ENCODE results near the gene TBC1D10B.
"Not testable (repeated sequence)": the region's sequence is repeated elsewhere in the genome, so short reads cannot be mapped to it uniquely, and the experiment has no call there.

TBC1D10B gene

DNA sequence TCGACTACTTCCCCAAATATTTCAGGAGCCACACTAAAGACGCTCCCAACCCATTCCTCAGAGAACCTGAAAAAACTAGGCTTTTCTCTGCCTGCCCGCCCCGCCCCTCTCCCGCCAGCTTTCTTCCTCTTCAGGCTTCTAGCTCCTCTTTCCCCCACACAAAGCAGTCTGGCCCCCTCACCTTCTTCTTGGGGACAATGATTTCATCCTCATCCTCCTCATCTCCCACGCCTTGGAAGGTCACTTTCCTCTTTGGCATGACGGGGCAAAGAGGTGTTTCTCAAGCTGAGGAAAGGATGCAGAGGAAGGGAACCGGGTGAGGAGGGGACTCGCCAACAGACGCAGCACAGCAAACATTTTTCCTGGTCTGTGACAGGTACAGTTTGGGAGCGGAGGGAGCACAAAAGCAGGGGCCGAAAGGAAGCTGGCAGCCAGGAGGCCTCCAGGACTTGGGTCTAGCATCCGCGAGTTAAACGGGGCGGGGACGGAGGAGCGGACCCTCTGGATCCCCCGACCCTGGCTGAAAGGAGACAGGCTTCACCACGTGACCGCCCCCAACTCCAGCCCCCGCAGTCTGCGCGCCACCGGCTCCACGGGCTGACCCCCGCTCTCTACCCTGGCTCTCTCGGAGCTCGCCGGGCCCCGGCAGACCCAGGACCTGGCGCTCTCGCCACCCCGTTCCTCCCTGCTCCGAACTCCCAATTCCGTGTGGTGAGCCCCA is 15.7 kb downstream of the TBC1D10B start:
- DNase-seq = peak; percentile 72

DNA sequence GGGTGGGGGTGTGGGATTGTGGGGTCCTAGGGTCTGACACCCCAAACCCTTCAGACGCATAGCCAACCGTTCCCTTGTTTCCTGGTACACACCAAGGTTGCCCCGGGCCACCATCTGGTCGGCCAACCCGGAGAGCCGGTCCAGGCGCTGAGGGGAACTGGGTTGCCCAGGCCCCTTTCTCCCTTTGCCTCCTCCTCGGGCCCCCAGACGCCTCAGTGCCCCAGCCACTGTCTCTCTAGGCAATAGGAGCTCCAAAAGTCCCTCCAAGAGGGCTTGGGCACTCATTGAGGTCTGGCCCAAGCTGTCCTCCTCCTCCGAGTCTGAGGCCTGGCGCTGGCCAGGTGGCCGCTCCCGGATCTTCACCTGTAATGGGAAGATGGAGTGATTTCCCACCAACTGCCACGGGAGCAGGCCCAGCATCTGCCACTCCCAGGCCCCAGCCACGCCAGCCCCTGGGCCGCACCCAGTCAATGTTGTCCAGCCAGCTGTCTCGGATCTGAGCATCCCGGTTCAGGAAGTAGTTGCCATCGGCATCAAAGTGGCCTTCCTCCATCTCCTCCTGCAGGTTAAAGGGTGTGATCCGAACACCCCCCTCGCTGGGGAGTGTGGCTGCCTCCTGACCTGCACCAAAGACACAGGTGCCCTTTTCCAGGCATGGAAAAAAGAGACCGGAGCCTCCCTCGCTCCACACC is 16.7 kb downstream of the TBC1D10B start:
- no peak for DNase-seq

DNA sequence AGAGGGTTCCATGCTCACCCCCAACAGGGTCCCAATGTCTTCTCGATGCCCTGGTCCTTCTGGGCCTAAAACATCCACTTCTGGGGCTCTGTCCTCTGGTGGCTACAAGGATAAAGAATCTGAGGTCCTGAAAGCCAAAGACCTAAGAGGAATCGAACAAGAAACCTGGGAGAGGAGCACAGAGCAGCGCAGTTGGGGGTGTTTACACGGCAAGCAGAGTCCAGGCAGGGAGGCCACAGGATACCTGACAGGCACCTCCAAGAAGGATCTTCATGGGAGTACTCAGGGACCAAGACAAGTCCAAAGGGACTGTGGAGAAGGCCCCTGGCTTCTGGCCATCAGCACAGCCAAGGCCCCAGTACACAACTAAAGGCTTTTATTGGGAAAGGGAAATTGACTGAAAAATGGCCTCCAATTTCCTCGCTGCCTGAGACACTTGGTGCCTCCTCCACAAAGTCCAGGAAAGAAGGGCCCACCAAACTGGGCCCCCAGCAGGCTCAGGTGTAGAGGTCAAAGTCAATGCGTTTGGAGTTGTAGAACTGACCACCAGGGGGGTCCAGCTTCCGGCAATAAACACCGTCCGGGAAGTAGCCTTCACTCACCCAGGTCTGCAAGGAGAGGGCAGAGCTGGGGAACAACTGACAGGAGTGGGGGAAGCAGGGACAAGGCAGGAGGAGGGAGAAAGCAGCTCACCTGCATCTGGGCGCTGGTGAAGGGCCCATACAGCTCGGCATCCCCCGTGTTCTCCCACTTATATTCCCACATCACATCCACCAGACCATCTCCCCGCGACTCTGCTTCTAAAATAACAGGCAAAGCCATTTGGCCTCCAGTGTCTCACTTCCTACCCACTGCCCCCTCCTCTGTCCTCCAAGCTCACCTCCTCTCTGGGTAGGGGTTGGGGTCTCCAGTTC is 17.5 kb downstream of the TBC1D10B start:
- DNase-seq = no peak

DNA sequence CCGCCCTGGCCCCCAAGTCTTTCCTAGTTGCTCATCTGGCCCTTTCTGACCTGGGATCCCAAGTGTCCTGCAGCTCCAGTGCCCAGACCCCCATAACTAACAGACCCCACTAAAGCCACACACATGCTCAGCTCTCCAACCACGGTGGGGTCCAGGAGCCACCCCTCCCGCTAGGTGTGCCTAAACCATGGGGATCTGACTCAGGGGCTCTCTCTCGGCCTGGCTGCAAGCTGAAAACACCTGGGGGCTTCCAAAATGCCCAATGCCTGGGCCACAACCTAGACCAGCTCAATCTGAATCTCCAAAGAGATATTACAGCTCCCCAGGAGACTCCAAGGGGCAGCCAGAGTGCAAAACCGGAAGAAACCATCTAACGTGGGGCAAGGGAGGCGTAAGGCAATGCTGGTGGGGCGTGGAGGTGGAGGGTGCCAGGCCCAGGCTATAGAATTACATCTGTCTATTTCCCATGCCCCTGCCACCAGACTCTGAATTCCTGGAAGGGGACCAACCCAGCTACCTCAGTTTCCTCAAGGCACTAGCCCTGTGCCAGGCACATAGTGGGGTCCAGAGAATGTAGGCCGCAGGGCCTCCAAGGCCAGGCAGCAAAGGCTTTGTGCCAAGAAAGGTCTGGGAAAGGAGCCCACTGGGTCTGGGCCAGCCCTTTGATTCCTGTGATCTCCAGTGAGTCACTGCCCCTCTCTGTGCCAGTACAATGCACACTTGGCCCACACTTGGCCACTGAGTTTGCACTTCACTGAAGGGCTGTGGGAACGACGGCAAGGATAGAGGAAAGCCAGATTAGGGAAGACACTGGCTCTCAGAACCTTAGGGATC is 18.5 kb downstream of the TBC1D10B start:
- no peak for DNase-seq

DNA sequence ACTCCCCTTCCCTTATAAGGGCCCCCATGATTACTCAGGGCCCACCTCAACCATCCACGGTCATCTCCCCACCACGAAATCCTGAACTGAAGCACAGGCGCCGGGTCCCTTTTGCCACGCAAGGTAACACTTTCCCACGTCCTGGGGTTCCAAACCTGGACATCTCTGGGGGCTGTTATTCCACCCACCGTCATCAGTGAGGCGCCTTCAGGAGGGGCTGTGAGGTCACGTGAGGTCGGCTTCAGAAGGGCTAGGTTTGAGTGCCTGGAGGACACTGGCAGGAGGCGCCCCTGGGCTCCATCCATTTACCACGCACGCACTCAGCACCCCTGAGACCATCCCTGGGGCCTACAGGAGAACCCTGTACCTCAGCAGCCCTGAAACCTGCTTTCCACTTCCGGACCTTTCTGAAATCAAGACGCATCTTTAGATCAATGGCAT is 19.3 kb downstream of the TBC1D10B start:
- DNase-seq = no peak

DNA sequence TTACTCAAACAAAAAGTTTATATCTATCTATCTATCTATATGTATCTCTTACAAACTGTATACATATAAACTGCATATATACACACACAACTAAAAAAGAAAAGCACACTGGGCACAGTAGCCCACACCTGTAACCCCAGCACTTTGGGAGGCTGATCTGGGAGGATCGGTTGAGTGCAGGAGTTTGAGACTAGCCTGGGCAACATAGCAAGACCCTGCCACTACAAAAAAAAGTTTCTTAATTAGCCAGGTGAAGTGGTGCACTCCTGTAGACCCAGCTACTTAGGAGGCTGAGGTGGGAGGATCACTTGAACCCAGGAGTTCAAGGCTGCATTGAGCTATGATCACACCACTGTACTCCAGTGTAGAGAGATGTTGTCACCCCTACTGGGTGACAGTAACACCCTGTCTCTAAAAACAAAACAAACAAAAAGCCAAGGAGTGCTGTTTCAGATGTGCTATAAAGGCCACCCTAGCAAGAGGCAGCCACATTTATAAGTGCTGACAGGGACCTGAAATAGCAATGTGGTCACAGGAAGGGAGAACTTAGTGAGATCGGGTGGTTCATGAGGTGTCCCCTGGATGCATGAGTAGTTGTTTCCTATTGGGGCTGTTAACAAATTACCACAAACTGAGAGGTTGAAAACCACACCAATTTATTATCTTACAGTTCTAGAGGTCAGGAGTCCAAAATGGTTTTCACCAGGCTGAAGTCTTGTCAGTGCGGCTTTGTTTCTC is 20.0 kb downstream of the TBC1D10B start:
- no peak for DNase-seq

DNA sequence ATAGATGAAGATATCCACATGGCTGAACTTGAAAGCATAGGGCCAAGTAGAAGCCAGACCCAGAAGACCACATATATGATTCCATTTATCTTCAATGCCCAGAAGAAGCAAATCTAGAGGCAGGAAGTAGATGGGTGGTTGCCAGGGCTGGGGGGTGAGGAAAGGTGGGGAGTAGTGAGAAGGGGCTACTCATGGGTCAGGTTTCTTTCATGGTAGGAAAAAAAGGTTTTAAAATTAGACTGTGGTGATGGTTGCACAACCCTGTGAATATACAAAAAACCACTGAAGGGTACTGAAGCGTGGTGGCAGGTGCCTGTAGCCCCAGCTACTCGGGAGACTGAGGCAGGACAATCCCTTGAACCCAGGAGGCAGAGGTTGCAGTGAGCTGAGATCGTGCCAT is 20.6 kb downstream of the TBC1D10B start:
- no peak for DNase-seq

DNA sequence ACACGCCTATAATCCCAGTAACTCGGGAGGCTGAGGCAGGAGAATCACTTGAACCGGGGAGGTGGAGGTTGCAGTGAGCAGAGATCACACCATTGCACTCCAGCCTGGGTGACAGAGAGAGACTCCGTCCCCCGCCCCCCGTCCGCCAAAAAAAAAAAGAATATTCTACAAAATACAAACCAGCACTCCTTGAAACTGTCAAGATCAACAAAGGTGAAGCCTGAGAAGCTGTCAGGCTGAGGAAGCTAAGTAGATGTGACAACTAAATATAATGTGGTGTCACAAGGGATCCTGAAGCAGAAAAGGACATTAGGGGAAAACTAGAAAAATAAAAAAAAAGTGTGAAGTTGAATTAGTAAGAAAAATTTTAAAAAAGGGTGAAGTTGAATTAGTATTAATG is 21.4 kb downstream of the TBC1D10B start:
- no peak for DNase-seq

DNA sequence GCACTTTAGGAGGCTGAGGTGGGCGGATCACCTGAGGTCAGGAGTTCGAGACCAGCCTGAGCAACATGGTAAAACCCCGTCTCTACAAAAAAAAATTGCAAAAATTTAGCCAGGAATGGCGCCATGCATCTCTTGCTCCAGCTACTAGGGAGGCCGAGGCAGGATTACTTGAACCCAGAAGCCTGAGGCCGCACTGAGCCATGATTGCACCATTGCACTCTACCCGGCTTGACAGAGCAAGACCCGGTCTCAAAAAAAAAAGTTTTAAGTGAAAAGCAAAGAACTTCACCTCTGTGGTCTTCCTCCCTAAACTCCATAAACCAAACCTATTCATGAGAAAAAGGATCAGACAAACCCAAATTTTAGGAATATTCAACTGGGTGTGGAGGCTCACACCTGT is 22.2 kb downstream of the TBC1D10B start:
- no peak for DNase-seq

DNA sequence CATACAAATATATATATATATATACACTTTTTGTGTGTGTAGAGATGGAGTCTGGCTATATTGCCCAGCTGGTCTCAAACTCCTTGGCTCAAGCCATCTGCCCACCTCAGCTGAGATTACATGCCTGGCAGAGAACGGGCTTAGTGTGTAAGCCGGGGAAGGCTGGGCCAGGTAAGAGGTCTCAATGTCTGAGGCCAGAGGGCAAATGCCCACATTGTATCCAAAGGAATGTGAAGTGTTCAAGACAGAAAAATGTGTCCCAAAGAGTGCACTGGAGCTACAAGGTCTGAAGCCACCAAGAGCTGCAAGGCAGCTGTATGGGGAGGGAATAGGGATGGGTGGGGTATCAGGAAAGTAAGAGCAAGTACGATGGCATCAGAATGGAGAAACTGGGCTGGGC is 24.0 kb downstream of the TBC1D10B start:
- DNase-seq = no peak

DNA sequence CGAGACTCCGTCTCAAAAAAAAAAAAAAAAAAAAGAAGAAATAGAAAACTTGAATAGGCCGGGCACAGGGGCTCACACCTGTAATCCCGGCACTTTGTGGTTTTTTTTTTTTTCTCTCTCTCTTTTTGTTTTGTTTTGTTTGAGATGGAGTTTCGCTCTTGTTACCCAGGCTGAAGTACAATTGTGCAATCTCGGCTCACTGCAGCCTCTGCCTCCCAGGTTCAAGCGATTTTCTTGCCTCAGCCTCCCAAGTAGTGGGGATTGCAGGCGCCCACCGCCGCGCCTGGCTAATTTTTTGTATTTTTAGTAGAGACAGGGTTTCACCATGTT is 26.8 kb downstream of the TBC1D10B start:
- not testable (repeated sequence) for DNase-seq

DNA sequence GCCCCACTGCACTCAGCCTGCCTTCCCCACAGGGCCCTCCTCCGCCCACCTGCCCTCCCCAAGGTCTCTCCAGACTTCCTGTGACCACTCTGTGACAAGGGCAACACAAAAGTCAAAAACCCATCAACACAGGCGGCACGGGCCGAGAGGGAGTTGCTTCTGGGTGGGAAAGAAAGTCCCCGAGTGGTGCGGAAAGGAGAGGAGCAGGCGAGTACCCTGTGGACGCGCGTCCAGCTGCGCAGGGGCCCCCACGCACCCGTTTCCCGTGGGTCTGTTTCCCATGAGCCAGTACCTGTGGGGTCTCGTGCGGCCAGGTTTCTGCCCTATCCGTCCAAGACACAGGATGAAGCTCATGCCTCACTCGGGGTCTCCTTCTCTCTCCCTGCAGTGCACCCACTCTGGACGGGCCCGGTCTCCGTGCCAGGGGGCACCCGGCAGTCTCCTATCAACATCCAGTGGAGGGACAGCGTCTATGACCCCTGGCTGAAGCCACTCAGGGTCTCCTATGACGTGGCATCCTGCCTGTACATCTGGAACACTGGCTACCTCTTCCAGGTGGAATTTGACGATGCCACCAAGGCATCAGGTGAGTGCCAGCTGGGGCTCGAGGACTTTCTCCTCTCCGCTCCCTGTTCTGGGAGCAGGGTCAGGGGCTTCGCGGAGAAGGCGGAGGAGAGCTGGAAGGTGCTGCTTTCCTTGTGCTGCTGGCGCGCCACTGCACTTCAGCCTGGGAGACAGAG is 27.4 kb downstream of the TBC1D10B start:
- no peak for DNase-seq

DNA sequence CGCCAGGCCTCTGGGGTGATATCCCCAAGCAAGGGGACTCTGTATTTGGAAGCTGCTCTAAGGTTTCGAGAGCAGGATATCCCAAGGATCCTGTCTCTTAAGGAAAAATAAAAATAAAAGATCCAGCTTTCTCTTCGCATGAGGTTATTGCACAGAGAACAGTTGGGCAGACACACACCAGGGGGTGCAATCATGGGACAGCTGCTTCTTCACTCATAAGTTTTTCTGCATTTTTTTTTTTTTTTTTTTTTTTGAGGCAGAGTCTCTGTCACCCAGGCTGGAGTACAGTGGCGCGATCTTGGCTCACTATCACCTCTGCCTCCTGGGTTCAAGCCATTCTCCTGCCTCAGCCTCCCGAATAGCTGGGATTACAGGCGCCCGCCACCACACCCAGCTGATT is 28.3 kb downstream of the TBC1D10B start:
- not testable (repeated sequence) for DNase-seq

DNA sequence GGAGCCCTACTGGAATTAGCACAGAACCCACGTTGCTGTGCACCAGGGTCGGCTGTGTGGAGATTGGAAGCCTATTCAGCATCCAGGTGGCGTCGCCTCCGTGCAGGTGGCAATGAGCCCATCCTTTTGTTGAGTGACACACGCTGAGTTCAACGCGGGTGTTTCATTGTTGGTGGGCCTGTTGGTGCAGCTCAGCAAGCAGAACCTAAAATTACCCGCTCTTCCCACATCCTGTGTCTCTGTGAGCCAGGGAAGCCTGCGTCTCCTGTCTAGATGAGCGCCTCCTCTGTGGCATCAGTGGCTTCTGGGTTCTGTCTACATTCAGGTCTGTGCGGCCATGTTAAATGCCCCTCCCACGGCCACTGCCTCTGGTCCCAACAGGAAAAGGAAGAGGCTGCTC is 29.7 kb downstream of the TBC1D10B start:
- DNase-seq = no peak

DNA sequence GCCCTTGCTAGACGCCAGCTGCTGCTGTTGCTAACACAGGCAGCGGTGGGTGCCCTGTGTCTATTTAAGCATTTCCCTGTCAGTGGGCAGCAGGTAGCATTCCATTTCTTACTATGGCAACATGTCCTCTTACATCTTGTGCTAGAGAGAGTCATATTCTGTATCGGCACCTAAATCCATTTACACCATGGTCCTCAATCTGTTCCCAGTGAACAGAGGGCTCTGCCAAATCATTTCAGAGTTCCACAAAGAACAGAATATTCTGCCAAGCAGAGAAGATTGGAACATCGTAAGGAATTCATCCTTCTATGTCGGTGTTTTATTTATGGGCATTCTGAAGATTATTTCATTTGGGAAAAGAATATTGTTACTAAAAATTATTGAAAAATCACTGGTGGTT is 31.6 kb downstream of the TBC1D10B start:
- not testable (repeated sequence) for DNase-seq

DNA sequence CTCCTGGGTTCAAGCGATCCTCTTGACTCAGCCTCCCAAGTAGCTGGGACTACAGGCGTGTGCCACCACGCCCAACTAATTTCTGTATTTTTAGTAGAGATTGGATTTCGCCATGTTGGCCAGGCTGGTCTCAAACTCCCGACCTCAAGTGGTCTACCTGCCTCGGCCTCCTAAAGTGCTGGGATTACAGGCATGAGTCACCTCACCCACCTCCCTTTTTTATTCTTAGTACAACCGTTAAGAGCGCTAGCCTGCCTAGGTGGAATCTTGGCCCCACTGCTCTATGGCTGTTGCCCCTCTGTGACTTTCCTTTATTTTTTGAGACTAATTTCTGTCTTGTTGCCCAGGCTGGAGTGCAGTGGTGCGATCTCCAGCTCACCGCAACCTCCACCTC is 32.3 kb downstream of the TBC1D10B start:
- DNase-seq = not testable (repeated sequence)

DNA sequence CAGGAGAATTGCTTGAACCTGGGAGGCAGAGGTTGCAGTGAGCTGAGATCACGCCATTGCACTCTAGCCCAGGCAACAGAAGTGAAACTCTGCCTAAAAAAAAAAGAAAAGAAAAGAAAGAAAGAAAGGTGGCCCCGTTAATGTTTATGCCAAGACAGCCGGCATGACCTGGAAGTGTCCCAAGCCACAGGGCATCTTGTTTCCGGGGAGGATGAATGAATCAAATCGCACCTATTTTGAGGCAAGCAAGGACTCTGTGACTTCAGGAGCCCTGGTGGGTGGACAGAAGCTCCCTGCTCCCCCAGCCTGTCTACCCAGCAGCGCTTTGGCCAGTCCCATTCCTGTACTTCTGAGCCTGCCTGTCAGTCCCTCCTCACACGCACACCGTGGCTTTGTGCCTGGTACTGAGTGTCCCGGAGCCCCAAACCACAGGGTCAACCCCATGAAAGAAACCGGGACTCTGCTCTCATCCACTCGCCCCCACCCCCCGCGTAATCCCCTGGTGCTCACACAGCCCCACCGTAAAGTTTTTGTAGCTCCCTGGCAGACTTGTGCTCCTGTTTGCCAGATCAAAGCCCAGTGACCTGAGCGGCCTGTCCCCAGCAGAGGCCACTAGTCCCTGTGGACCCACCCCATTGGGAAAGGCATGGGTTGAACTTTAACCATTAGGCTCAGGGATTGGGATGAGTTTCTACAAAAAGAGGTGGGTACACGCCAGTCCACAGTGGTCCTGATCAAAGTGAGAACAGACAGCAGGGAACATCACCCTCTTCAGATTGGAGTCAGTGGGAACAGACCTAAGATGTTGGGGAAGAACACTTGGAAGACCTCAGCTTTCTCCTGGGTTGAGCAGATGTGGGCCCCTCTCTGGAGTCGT is 34.5 kb downstream of the TBC1D10B start:
- peak; percentile 27 for DNase-seq

DNA sequence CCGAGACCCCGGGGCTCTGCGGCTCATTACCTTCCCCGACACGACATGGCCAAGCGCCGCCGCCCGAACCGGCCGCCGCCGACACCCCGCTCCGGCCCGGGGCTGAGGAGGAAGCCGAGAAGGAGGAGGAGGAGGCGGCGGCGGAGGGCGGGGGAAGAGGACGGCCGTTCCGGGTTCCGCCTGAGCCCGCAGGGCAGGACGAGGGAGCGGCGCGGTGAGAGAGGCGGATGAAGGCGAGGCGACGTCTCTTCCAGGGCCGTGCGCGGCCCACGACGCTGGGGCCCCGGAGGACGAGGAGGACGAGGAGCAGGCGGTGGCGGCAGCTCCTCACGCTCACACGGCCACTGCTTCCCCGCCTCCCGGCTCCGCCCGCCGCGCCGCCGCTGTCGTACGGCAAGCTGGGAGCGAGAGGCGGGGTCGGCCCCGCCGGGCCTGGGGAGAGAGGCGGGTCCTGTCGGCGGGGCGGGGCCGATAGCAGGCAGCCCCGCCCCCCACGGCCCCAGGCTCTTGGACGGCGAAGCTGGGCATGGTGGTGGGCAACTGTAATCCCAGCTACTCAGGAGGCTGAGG is 35.2 kb downstream of the TBC1D10B start:
- DNase-seq = peak; percentile 81

DNA sequence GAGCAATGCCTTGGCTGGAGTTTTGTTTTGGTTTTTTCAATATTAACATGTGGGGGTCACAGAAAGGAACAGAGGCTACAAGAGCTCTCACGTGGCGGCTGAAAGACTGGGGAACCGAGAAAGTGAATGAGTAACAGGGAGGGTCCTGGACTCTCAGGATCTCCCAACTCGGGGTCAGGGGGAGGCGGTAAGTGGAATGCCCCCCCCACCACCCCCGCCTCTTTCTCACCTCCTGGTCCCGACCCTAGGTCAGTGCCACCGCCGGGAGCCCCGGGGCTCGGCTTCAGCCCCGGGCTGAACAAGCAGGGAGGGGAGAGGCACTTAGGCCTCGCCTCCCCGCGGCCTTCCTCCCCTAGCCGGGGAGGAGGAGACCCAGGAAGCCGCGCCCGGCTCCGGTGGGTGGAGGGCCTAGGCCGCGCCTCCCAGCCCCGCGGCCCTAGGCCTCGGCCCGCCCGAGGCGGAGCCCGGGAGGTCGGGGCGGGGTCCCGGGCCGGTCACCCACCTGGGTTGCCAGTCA is 35.8 kb downstream of the TBC1D10B start:
- DNase-seq = peak; percentile 85

DNA sequence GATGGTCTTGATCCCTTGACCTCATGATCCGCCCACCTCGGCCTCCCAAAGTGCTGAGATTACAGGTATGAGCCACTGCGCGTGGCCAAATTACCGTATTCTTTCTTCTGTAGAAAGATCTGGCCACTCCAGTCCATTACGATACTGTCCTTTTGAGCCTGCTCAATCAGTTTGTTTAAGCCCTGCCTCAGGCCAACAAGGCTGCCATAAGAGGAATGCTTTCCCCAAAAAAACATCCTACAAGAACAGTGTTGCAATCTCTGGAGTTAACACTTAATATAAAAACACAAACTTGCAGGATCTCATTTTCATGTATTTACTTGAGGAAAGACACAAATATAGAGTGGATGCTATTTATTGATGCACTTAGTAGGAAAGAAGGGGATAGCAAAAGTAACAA is 46.1 kb downstream of the TBC1D10B start:
- DNase-seq = not testable (repeated sequence)

Measured in inflammatory macrophage treated with lipopolysaccharide for 4 hours (primary cell).